Colonic mucosa (tissue), 4 donors: Measurements from ENCODE around the gene TMEM198. TPM values are rescaled to one million over a fixed set of nuclear protein-coding genes. Genes with fewer than 3 reads are reported as not detected.
A peak's percentile ranks its signal among the peaks of the same experiment; 100 is the strongest.

ENCODE experiments used
- DNase-seq: peaks from one replicate; pipeline ENCODE4 v3.0.0-alpha.2; 2020
- H3K27ac ChIP-seq: fragments of 200-600 bp; one replicate; pipeline ENCODE4 v1.8.0; 2021
- H3K27me3 ChIP-seq: fragments of 200-600 bp; one replicate; pipeline ENCODE4 v1.8.0; 2021
- H3K36me3 ChIP-seq: fragments of 200-600 bp; one replicate; pipeline ENCODE4 v1.8.0; 2021
- H3K4me1 ChIP-seq: fragments of 200-600 bp; one replicate; pipeline ENCODE4 v1.8.0; 2021; ENCODE audit warnings: mild to moderate bottlenecking
- H3K4me3 ChIP-seq: fragments of 200-600 bp; one replicate; pipeline ENCODE4 v1.8.0; 2021
- H3K9ac ChIP-seq, 2 donors: one replicate each; pipeline ENCODE4 v1.7.0; 2013; ENCODE audit warnings: control low read depth in 2 of 2, low read depth in 2 of 2, low read length in 2 of 2
- H3K9me3 ChIP-seq: fragments of 200-600 bp; one replicate; pipeline ENCODE4 v1.8.0; 2021
- intact Hi-C: fragments of 100-400 bp; cut with DNase I; formaldehyde crosslinking; loops from one replicate; pipeline ENCODE4 v1.14.1; 2022
- total RNA-seq, 2 donors: library from RNA; stranded (reverse); fragmentation: NEBNext Ultra II Directional in 1 of 2; extraction: Animal tissue kit (Norgen Biotek cat#: 25700) in 1 of 2; gene quantifications; one replicate each; pipeline ENCODE4 v1.2.1, GENCODE V29; 2021
- TF ChIP-seq, protein P1 (sequence below): fragments of 200-600 bp; IDR thresholded peaks from one replicate; pipeline ENCODE4 v1.8.0; 2022; ENCODE audit warnings: antibody characterized with exemption, mild to moderate bottlenecking
- donor health status: healthy.
- donor health status: DM: no; HTN: no; CAD: no.
- donor health status: DM: no; HTN: no; CAD: no.

The TMEM198 gene
- total RNA-seq, 2 donors from 2014 or later = 1.7 to 2.9 TPM

DNA sequence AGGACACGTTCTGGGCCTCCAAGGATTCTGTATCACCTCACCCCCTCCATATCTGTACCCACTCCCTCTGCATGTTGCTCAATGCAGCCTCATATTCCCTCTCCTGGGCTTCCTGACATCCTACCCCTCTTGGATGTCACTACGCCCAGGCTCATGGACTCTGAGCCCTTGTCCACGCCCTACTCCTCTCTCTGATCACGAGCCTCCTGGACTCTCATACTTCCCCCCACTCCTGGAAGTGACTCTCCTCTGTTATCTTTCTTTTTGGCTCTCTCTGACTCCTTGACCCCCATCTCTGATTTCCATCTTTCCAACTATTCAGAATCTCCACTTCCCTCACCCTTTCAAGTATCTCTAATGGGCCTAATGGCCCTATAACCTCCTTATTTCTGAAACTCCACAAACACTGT is 2.1 kb downstream of the TMEM198 start:
- H3K27me3 ChIP-seq = no peaks in the 10 kb centered on the region
- H3K36me3 ChIP-seq = no peaks in the 10 kb centered on the region
- no peak overlapping the region for H3K27ac ChIP-seq
- no peak overlapping the region for H3K4me3 ChIP-seq
- TF ChIP-seq, protein P1, sequence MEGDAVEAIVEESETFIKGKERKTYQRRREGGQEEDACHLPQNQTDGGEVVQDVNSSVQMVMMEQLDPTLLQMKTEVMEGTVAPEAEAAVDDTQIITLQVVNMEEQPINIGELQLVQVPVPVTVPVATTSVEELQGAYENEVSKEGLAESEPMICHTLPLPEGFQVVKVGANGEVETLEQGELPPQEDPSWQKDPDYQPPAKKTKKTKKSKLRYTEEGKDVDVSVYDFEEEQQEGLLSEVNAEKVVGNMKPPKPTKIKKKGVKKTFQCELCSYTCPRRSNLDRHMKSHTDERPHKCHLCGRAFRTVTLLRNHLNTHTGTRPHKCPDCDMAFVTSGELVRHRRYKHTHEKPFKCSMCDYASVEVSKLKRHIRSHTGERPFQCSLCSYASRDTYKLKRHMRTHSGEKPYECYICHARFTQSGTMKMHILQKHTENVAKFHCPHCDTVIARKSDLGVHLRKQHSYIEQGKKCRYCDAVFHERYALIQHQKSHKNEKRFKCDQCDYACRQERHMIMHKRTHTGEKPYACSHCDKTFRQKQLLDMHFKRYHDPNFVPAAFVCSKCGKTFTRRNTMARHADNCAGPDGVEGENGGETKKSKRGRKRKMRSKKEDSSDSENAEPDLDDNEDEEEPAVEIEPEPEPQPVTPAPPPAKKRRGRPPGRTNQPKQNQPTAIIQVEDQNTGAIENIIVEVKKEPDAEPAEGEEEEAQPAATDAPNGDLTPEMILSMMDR = no peak
- H3K9me3 ChIP-seq = no peaks in the 10 kb centered on the region
- peaks cover 4% of the 10 kb centered on the region for H3K4me1 ChIP-seq
- intact Hi-C loops = no loop called here
- no peak overlapping the region for H3K9ac ChIP-seq
- no peak for DNase-seq

- intact Hi-C loops = no loop called here
- H3K4me1 ChIP-seq = no peaks in the 10 kb centered on the region
Observed at GRCh38 chr2:219547621-219548020, 3.8 kb downstream of the TMEM198 start.

GRCh38 chr2:219548990-219549389 is 5.2 kb downstream of the TMEM198 start:
- Histone ChIP-seq H3K4me3 (no peak overlapping the region), H3K9ac (no peak overlapping the region), H3K27ac (no peak overlapping the region), H3K27me3 (peaks cover 8% of the 10 kb centered on the region), H3K36me3 (no peaks in the 10 kb centered on the region), H3K9me3 (no peaks in the 10 kb centered on the region), H3K4me1 (peaks cover 4% of the 10 kb centered on the region)
- TF ChIP-seq, protein P1 = no peak
- no peak for DNase-seq
- intact Hi-C loops = no loop called here

More at GRCh38 chr2:219547621-219548020, 3.8 kb downstream of the TMEM198 start:
- no peak overlapping the region for H3K9ac ChIP-seq
- DNase-seq = no peak
- no peaks in the 10 kb centered on the region for H3K36me3 ChIP-seq
- no peak overlapping the region for H3K27ac ChIP-seq
- no peak overlapping the region for H3K4me3 ChIP-seq
- TF ChIP-seq, protein P1 = no peak
- H3K27me3 ChIP-seq = peaks cover 8% of the 10 kb centered on the region
- no peaks in the 10 kb centered on the region for H3K9me3 ChIP-seq

DNA sequence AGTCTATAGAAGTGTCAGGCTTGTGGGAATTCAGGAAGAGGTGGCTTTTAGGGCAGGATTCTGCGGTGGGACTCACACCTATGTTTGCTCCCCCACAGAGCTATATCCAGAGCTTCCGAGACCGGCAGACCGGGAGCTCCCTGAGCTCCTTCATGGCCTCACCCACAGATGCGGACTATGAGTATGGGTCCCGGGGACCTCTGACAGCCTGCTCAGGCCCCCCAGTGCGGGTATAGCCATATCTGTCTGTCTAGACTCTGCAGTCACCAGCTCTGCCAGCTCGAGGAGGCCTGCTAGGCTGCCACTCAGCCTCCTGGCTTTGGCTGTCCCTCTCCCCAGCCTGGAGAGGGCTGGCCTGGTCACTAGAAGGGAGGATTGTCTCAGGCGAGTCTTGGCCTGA is 5.8 kb downstream of the TMEM198 start:
- Histone ChIP-seq H3K9me3 (no peaks in the 10 kb centered on the region), H3K27ac (no peak overlapping the region), H3K4me3 (no peak overlapping the region), H3K27me3 (peaks cover 8% of the 10 kb centered on the region), H3K4me1 (peaks cover 4% of the 10 kb centered on the region), H3K9ac (no peak overlapping the region), H3K36me3 (no peaks in the 10 kb centered on the region)
- intact Hi-C loops = no loop called here
- no peak for DNase-seq
- TF ChIP-seq, protein P1 = no peak

DNA sequence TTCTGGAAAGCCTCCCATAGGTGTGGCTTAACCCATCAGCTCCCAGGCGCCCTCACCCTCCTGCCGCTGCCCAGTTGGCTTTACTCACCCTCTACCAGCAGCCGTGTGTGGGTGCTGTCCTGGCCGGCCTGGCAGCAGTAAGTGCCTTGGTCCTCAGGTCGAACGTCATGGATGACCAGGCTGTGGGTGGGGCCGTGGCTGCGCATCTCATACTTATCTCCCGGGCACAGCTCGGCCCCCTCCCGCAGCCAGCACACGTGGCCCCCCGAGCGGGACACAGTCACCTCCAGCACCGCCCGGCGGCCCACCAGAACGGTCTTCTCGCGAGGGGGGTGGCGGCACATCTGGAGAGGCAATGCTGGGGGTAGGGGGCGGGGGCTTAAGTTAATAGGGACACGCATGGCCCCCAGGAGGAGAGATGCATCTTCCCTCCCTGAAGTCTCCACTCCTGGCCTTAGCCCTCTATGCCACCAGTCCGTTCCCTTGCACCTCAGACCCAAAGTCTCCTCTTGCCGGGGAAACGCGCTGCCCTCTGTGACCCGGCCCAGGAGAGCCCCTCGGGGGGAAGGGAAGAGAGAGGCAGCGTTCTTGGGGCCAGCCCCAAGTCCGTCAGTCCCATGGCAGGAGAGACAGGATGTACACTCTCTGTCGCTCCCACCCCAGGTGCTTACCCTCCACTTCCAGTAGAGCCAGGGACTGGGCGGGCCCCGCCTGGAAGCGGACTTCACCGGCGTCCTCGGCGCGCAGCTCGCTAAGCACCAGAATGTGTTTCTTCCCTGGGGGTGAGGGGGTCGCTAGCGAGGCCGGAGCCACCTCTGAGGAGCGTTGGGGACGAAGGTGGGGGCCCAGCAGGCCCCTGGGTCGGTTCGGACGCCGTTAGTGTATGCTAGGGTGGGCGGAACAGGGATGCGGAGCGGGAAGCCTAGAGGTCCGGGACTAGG is 7.9 kb downstream of the TMEM198 start:
- intact Hi-C loops = no loop called here
- Histone ChIP-seq H3K4me1 (peaks cover 4% of the 10 kb centered on the region), H3K27ac (no peak overlapping the region), H3K36me3 (no peaks in the 10 kb centered on the region), H3K9me3 (no peaks in the 10 kb centered on the region), H3K9ac (no peak overlapping the region), H3K27me3 (peaks cover 8% of the 10 kb centered on the region), H3K4me3 (peak overlapping the region; percentile 60)
- DNase-seq = peak; percentile 22
- TF ChIP-seq, protein P1 = no peak
